ENCODE data around the gene NOTCH2. TPM values are rescaled to one million over a fixed set of nuclear protein-coding genes. Genes with fewer than 3 reads are reported as not detected.

Gene NOTCH2
- total RNA-seq, 1 donor from 2014 or later, result 3.5 TPM

GRCh38 chr1:119898981-119899720 lies 170.3 kb downstream of the NOTCH2 start:
- no peak for DNase-seq
- TF ChIP-seq CTCF (IDR thresholded peaks at IDR 0.05; ENCODE audit: partially characterized antibody, unreplicated experiment), result no peak
- H3K27me3 Mint-ChIP-seq (ENCODE audit: unreplicated experiment), result no peaks in the 10 kb centered on the region
- H3K4me3 Mint-ChIP-seq (ENCODE audit: unreplicated experiment), result no peak overlapping the region
- H3K36me3 Mint-ChIP-seq (ENCODE audit: unreplicated experiment), result no peaks in the 10 kb centered on the region
- no peaks in the 10 kb centered on the region for H3K4me1 Mint-ChIP-seq (ENCODE audit: low read depth, unreplicated experiment)
- no peak overlapping the region for H3K27ac Mint-ChIP-seq (ENCODE audit: unreplicated experiment)
- peaks cover 3% of the 10 kb centered on the region for H3K9me3 Mint-ChIP-seq (ENCODE audit: unreplicated experiment)

GRCh38 chr1:119898530-119898929 lies 170.9 kb downstream of the NOTCH2 start:
- Mint-ChIP-seq H3K4me1 (ENCODE audit: low read depth, unreplicated experiment) (no peaks in the 10 kb centered on the region), H3K27ac (ENCODE audit: unreplicated experiment) (no peak overlapping the region), H3K9me3 (ENCODE audit: unreplicated experiment) (peaks cover 3% of the 10 kb centered on the region), H3K4me3 (ENCODE audit: unreplicated experiment) (no peak overlapping the region), H3K27me3 (ENCODE audit: unreplicated experiment) (no peaks in the 10 kb centered on the region), H3K36me3 (ENCODE audit: unreplicated experiment) (no peaks in the 10 kb centered on the region)
- TF ChIP-seq CTCF (IDR thresholded peaks at IDR 0.05; ENCODE audit: partially characterized antibody, unreplicated experiment), result no peak
- DNase-seq, result no peak

GRCh38 chr1:119896303-119896702 lies 173.2 kb downstream of the NOTCH2 start, which contains the start of gene ADAM30:
Gene ADAM30 (minus strand): TSS chr1:119896515. CDS start chr1:119896336, 179 bp downstream.
- Mint-ChIP-seq H3K27ac (ENCODE audit: unreplicated experiment) (no peak within 1 kb of the TSS), H3K4me1 (ENCODE audit: low read depth, unreplicated experiment) (no peaks in the 10 kb centered on the region), H3K27me3 (ENCODE audit: unreplicated experiment) (no peaks in the 10 kb centered on the region), H3K4me3 (ENCODE audit: unreplicated experiment) (no peak within 1 kb of the TSS), H3K9me3 (ENCODE audit: unreplicated experiment) (peaks cover 3% of the 10 kb centered on the region), H3K36me3 (ENCODE audit: unreplicated experiment) (no peaks in the 10 kb centered on the region)
- TF ChIP-seq CTCF (IDR thresholded peaks at IDR 0.05; ENCODE audit: partially characterized antibody, unreplicated experiment), result no peak
- DNase-seq, result no peak

- H3K9me3 Mint-ChIP-seq (ENCODE audit: unreplicated experiment), result peaks cover 3% of the 10 kb centered on the region
- H3K27me3 Mint-ChIP-seq (ENCODE audit: unreplicated experiment), result no peaks in the 10 kb centered on the region
- no peak overlapping the region for H3K27ac Mint-ChIP-seq (ENCODE audit: unreplicated experiment)
- TF ChIP-seq CTCF (IDR thresholded peaks at IDR 0.05; ENCODE audit: partially characterized antibody, unreplicated experiment), result no peak
- H3K4me3 Mint-ChIP-seq (ENCODE audit: unreplicated experiment), result no peak overlapping the region
- no peaks in the 10 kb centered on the region for H3K4me1 Mint-ChIP-seq (ENCODE audit: low read depth, unreplicated experiment)
- DNase-seq, result no peak
- no peaks in the 10 kb centered on the region for H3K36me3 Mint-ChIP-seq (ENCODE audit: unreplicated experiment)
Measured at GRCh38 chr1:119895102-119895501, 174.4 kb downstream of the NOTCH2 start.

Data from glutamatergic neuron (in vitro differentiated cells).